DMS153 treated with DMSO at 0.1 percent for 48 hours (cell line): ENCODE data around the gene ATP6V0B.

Source experiments
- DNase-seq: peaks from one replicate; lab custom pipeline; 2025; ENCODE audit not compliant: unreplicated experiment; lab: John Stamatoyannopoulos, UW

The ATP6V0B gene

DNA sequence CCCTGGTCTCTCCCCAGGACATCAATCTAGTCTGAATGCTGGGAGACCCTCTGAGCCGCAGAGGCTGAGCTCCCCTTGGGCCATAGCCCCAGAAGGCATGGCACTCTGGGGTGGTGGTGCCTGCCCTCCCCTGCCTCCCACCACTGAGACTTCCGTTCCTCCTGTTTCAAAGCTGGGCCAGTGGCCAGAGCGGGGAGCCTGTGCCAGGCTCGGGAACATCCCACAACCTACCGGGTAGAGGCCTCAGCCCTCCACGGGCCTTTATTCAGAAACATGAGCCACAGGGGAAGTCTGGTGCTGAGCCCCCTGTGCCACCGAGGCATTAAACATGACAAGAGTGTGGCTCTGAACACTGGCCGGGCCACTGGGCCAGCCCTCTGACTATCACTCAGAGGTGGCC, 24.7 kb downstream of the ATP6V0B start:
- no peak for DNase-seq

DNA sequence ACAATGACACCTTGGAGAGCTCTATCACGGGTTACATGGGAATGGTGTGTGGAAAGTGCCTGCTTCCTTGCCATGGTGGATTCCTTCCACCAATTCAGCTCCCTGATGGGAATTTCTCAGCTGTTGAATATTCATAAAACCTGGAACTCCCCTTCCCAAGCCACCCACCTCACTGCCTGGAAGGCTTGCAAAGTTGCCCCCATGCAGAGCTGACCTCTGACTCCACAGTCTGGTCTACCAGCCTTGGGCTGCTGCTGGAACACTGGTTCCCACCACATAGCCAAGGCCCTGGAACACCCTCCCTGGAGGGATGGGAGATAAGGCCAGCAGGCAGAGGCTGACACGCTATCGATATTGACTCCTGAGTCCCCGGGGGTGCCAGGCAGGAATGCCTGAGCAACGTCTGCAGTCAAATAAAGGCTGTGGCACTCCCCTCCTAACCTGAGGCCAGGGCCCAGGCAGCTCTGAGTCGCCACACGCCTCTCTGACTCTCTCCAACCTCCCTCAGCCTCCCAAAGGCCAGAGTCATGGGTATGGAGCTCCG, 25.4 kb downstream of the ATP6V0B start:
- DNase-seq, result no peak

DNA sequence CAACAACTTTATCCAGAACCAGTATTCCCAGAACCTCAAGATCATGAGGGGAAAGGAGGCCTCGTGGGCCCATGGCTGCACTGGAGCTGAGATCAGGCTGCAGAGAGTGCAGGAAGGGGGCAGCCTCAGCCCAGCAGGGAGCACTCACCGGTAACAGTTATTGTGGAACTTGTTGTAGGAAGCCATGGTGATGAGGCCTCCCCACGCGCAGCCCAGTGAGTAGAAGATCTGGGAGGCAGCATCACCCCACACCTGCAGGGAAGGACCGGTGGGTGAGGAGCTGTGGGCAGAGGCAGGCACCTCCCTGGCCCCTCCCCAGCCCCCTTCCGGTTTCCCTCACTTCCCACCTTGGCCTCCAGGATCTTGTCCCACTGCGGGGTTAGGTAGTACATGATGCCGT, 27.4 kb downstream of the ATP6V0B start:
- no peak for DNase-seq

DNA sequence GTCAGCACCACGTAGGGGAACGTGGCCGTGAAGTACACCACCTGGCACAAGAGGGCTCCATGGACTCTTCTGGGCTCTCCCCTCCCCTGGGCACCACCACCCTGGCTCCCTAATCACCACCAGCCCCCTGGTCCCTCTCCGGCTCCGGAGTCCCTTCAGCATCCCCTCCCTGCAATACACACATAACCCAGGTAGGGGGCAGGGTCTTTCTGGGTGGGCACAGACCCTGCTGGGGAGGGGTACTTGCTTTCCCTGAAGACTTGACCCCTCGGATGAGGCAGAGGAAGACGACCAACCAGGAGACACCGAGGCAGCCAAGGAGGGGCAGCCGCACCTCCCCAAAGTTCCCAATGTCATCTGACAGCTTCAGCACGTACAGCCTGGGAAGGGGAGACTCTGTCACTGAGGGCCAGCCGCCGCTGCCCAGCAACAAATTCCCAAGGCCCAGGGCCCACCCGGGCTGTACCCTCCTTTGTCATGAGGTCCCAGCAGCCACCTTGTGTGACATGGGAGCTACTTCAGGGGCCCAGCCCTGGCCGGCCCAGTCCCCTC, 27.9 kb downstream of the ATP6V0B start:
- no peak for DNase-seq

DNA sequence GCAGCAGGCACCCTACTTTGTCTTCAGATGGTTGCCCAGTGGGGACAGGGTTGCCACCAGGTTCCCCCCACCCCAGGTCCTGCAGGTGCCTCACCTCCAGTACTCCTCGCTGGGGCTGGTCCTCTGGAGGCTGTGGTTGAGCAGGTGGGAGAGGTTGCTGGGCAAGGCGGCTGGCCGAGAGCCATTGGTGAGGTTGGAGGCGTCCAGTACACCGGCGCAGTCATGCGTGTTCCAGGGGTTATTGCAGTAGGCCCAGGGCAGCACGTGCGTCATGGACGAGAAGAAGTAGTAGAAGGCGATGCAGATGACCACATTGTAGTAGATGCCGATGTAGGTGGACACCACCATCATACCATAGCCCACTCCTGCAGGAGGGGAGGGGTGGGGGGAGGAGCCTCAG, 33.5 kb downstream of the ATP6V0B start:
- no peak for DNase-seq

DNA sequence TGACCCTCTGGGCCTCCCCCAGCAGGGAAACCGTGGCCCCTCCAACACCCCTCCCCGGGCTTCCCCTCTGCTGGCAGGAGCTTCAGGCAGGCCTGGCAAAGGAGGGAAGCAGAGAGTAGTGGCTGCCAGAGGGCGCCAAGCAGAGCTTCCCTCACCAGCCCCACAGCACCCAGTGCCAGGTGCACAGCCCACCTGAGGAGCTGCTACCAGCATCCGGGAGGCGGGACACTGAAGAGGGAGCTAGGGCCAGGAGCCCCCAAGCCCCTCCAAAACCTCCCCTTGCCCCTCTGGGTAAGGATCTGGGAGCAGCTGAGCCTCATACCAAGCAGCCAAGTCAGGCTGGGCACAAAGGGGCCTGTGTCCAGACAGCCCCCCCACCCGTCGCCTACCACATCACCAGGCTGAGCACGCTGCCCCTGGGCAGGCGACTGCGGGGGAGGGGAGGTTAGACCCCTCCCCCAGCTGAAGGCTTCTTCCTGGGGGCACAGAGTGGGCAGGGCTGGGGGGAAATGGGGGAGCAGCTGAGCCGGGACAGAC, 36.2 kb downstream of the ATP6V0B start:
- no peak for DNase-seq

DNA sequence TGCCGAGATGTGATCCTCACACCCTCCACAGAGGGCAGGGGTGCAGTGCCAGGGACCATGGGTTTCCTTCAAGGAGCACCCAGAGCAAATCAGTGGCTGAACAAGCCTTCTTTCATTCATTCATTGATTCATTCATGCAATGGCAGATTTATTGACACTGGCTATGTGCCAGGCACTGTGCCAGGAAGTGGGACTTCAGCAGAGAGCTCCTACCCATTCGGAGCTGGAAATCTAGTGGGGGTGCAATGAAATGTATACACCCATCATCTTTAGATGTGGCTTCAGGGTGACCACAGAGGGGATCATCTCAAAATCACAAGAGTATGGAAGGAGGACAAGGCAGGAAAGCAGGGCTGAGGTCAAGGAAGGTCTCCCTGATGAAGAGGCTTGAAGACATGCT, 37.6 kb downstream of the ATP6V0B start:
- DNase-seq, result peak; percentile 23

DNA sequence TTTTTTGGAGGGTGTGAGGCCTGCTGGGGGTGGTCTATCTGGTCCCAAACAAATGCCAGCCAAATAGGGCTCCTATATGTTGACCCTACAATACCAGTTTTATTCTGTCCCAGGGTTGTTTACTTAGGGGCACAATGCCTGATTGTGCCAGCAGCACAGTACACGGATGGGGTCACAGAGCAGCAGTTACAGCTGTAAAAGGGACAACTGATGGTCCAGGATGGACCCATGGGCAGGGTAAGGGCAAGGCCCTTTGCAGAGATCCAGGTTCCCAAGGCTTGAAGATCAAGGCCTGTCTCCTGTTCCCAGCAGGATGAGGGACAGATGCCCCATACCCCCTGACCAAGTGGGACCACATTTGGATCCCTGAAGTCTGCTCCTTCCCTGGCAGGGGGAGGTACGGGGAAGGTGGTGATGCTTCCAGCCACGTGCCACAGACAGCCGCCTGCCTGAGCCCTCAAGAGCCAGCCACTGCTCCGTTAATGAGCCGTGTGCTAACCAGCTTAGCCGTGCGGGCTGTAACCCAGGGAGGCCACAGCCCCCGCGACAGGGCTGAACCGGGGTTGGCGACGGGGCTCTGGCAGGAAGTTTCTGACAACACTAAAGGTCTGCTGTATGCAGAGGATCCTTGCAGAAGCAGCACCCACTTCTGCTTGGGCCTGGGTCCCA, 38.3 kb downstream of the ATP6V0B start:
- DNase-seq, result no peak

DNA sequence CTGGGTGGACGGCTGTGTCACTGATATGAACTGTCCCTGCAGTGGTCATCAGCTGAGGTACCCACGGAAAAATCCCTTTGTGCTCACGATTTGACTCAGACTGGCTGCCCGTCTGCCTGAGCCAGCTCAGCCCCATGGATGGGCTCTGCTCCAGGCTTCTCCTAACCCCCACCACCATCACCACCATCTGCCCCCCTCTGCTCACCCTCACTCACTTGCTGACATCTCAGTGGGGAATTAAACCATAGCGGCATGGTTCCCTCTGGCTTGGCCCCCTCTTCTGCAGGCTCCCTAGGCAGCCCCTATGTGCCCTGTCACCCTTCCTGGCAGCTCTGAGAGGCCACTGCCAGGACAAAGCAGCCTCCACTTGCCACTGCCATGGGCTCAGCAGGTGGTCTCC, 39.2 kb downstream of the ATP6V0B start:
- no peak for DNase-seq

DNA sequence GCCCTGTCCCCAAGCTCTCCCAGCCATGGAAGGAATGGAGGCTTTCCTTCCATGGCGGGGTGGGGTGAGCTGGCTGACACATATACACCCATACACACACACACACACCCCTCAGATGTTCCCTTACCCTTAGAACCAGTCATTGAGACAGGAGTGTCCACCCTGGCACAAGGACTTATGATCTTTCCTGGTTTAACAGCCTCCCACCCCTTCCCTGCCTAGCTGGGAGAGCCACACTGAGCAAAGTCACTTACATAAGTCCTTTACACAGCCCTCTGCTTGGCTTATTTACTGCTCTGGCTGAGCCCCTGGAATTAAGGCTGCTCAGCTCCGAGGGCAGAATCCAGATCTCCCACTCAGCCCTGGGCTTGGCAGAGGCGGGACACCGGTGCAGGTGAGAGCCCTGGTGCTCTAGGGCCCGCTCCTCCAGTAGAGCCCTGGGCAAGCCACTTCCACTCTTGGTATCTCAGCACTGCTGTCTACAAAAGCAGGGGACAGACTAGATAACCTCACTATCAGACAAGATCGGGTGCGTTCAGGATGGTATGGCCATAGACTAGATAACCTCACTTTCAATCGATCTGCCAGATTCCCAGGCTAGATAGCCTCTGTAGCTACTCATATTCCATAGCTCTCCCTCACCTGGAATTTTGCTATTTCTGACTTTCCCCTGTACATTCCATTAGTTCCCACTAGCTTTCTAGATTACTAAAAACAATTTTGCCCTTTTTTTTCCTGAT, 39.8 kb downstream of the ATP6V0B start:
- DNase-seq, result no peak

DNA sequence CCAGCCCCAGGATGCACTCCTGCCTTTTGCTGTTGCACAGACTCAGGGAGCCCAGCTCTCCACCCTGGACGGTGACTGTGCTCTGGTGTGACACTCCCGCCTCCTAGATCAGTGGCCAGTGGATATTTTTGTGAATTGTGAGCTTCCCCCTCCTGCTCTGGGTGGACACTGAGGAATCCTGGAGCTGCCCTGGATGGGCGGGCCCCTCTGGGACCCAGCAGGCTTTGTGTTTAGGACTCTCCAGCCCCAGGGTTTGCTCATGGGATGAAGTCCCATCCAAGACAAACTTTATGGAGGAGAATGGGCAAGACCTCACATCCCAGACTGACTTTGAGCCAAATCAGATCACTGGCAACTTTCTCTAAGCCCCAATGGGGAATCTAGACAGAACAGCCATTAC, 40.4 kb downstream of the ATP6V0B start:
- DNase-seq, result no peak

DNA sequence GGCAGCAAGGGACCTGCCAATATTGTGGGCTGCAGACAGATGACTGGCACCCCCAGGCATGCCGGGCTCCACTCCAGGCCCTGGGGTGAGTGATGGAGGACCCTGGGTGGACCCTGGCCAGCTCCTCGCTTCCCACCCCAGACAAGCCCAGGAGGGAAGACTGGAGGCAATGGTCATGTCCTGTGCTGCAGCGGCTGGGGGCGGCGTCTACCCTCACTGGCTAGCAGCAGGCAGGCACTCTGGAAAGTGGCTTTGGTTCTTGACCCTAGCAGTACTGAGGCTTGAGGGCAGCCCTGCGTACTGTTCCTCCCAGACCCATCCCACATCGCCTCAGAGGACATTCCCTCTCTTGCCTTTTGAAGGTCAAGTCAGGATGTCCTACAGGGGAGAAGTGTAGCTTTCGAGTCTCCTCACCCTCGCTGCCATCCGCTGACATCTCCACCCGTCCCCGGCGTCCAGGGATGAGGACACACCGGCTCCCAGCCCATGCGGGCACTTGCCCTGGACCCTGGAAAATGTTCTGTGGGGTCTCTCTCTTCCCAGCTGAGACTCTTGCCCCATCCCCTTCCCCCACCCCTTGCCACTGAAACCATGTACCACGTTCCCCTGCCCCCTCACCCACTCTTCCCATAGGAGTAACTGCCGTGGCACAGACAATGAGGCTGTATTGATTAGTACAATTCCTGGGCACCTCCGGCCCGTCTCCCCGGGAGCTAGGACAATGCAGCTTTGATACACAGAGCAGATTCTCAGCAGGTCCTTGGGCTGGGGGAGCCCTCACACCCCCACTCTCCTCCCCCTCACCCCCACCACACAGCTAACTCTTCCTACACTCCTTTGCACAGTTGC, 41.5 kb downstream of the ATP6V0B start:
- DNase-seq, result no peak

DNA sequence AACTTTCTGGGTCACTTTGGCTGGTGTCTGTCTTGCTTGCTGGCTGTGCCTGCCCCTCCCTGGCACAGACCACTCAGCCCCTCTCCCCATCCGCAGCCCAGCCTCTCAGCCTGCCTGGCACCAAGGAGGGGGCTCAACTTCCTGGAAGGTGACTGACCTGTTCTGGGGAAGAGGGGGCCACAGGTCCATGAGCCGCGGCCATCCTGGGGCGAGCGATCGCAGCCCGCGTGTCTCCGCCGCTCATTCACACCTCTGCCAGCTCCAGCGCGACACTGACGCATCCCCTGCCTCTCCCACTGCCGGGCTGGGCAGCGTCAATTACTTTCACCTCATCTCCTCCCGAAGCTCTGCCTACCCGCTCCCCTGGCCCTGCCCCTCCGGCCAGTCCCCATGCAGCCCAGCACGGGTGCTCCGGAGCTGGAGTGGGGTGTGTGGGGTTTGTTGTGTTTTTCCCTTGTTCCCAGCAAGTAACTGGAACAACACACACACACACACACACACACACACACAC, 42.2 kb downstream of the ATP6V0B start:
- no peak for DNase-seq

DNA sequence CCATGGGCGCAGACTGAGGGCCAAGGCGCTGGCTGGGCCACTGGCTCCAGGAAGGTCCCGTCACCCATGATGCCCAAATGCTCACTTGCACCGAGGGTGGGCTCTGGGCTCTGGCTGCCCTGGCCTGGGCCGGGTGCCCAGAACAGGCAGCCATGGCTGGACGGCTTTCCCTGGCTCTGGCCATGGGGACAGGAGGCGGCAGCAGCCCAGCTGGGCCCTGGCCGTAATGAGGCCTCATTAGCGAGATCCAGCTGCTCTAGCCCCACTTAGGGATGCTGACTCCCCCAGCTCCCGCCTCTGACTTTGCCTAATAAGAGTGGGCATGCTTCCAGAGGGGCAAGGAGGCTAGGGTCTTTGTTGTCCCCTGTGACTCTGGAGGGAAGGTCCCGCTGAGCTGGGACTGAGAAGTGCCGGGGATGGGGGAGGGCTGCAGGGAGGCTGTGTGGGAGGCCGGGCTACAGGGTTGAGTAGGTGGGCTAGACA, 44.7 kb downstream of the ATP6V0B start:
- DNase-seq, result no peak

DNA sequence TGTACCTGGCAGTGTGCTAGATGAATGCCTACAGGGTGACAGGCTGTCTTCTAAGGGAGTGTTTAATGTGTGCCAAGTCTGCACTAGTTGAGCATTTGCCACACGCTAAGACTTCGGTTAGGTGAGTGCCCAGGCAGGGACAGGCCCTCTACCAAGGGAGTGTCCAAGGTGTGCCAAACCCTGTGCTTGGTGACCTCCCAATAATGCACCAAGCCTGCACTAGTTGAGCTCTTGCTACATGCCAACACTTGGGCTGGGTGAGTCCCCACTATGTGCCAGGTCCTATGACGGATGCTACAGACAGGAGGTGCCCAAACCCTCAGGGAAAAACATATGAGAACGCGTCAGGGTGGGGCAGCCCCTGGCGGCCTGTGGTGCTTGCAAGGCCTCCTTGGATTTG, 45.7 kb downstream of the ATP6V0B start:
- no peak for DNase-seq

DNA sequence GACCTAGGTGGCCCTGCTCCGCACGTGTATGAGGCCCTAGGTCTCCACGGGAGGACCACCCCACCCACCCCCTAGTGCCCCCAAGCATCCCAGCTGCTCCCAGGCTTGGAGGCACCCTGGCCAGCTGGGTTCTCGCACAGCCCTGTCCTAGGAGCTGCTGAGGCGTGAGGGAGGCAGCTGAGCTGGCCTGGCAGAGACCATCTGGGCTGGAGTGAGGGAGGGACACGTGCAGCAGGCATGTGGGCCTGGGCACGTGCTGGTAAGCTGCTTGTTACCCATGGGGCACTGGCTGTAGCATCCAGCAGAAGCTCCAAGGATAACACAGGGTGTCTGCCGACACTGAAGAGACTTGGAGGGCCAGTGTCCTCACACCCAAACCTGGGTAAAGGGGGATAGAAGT, 46.4 kb downstream of the ATP6V0B start:
- DNase-seq, result no peak

DNA sequence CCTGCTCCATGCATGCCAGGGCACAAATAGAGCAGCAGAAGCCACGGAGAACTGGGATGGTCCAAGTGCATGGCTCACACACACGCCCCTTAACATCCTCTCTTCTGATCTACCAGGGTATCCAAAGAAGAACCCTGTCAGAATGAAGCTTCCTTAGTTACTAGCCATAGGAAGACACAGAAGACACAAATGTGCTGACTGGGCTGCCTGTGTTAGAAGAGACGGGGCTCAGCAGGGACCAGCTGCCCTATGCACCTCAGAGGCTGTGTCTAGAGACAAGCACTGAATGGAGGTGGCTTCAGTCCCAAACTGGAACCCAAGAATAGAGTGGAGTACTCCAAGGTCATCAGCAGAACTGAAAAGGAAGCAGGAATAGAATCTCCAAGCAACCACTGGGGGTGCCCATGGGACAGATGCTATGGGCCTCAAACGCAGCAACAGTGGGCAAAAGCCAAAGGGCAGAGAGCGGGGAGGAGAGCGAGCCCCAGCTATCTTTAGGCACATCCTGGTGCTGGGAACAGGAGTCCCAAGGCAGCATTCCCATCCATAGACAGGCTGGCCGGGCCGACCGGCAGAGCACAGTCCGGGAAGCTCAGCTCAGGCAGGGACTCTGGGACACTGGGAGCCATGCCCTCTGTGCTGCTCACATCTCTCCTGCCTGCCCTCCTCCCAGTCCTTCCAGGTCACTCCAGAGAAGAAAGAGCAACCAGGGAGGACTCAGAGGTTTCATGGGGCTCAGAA, 47.0 kb downstream of the ATP6V0B start:
- DNase-seq, result no peak

DNA sequence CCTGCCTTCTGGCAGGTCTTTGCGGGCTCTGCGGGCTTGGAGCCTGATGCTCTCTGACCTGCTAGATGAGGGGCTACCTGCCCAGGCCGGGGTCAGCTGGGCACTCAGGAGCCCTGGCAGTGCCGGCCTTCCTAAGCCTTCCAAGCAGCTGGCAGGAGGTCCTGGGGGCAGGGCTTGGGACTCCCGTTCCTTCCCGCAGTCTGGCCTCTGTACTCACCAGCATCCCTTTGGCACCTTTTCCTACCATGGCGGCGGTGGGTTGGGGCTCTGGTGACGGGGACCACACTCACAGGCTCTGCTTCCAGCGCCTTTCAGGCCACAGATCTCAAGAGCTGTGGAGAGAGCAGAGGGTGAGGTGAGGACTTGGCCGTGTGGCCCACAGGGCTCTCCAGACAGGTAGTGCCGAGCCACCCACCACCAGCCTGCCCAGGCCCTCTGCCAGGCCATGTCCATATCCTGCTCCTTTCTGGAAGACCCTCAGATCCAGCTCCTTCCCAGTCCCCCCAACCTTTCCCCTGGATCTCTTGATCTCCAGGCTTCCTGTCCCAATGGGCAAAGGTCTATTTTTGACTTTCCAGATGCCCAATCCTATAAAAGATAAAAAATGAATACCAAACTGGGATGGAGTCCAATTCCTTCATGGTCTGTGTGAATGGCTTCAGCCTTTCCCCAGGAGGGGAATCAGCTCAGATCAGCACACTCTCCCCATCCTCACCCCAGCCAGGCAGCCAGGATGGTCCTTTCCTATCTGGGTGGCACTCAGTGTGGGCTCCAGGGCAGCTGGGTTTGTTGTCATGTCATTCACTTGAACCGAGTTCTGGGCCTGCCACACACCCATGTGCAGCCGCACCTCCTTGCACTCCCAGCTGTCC, 49.5 kb downstream of the ATP6V0B start:
- DNase-seq, result no peak

DNA sequence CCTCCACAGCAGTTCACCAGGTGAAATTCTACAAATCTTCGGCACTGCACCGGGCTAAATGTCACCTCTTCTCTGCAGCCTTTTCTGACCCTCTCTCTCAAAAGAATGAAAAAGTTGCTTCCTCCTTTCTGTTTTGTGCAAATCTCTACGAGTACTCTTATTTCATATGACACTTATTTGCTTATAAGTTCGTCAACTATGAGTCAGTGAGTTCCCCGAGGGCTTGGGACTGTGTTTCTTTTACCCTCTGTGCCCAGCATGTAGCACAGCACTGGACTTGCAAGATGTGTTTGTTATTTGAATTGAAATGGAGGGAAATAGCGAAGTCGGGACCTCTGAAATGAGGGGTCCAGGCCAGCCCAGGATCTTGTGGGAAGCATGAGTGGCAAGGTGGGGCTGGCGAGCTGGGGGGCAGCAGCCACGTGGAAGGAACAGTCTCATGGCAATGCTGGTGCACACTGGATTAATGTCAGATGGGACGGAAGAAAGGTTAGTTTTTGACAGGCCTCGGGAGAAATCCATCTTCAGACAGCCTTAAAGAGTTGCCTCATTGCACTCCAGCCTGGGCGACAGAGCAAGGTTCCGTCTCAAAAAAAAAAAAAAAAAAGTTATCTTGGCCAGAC, 50.3 kb downstream of the ATP6V0B start:
- DNase-seq, result no peak
